Calu3 (cell line): ENCODE results near the gene COPZ1. TPM values are rescaled to one million over a fixed set of nuclear protein-coding genes. Genes with fewer than 3 reads are reported as not detected.
"Not testable (repeated sequence)": the region's sequence is repeated elsewhere in the genome, so short reads cannot be mapped to it uniquely, and the experiment has no call there.

Source experiments
- BruUV-seq: library from RNA; stranded (reverse); fragments of 400-500 nt; replicated peaks from 2 replicates; lab custom pipeline; 2021; lab: Mats Ljungman, UMichigan
- CTCF ChIA-PET: fragments of 300-600 bp; sonication (Branson Sonifier 250); formaldehyde crosslinking; loops from one replicate; lab custom pipeline; 2022; ENCODE audit warnings: antibody characterized with exemption; lab: Charles Lee
- DNase-seq: peaks from one replicate; pipeline ENCODE4 v3.0.0; 2022
- H3K27ac Mint-ChIP-seq: one replicate; pipeline ENCODE4 v1.8.0; 2022; ENCODE audit warnings: mixed read lengths; ENCODE audit not compliant: unreplicated experiment
- H3K27me3 Mint-ChIP-seq: one replicate; pipeline ENCODE4 v1.8.0; 2022; ENCODE audit warnings: mixed read lengths; ENCODE audit not compliant: unreplicated experiment
- H3K36me3 Mint-ChIP-seq: one replicate; pipeline ENCODE4 v1.8.0; 2022; ENCODE audit warnings: mild to moderate bottlenecking, moderate library complexity, mixed read lengths; ENCODE audit not compliant: insufficient read depth, unreplicated experiment
- H3K4me1 Mint-ChIP-seq: one replicate; pipeline ENCODE4 v1.8.0; 2022; ENCODE audit warnings: mild to moderate bottlenecking, low read depth, mixed read lengths; ENCODE audit not compliant: unreplicated experiment
- H3K4me3 Mint-ChIP-seq: one replicate; pipeline ENCODE4 v1.8.0; 2022; ENCODE audit warnings: mild to moderate bottlenecking, low read depth, moderate library complexity, mixed read lengths; ENCODE audit not compliant: unreplicated experiment
- H3K9me3 Mint-ChIP-seq: one replicate; pipeline ENCODE4 v1.8.0; 2022; ENCODE audit warnings: low read depth, mixed read lengths; ENCODE audit not compliant: unreplicated experiment
- intact Hi-C: fragments of 100-400 bp; cut with micrococcal nuclease; formaldehyde crosslinking; loops from one replicate; pipeline ENCODE4 v1.10.0; 2022; ENCODE audit not compliant: unreplicated experiment
- total RNA-seq: library from RNA; stranded (reverse); gene quantifications from 2 replicates; pipeline ENCODE4 v1.2.3, GENCODE V29; 2022
- TF ChIP-seq, protein P1 (sequence below): fragments of 200-600 bp; IDR thresholded peaks from one replicate; pipeline ENCODE4 v1.8.0; 2022; ENCODE audit warnings: antibody characterized with exemption; ENCODE audit not compliant: unreplicated experiment

Gene COPZ1
- total RNA-seq, 1 experiment from 2014 or later = 173 TPM

- H3K27me3 Mint-ChIP-seq = no peaks in the 10 kb centered on the region
- peaks cover 17% of the 10 kb centered on the region for H3K36me3 Mint-ChIP-seq
- CTCF ChIA-PET = interaction anchor here (2.3 kb wide), 1 partner anchor 15 kb away, joined by 6 read pairs; no protein-coding TSS in a partner anchor
- H3K27ac Mint-ChIP-seq = no peak overlapping the region
- no peak overlapping the region for H3K4me3 Mint-ChIP-seq
- intact Hi-C loops = no loop called here
- DNase-seq = no peak
- H3K4me1 Mint-ChIP-seq = peaks cover 8% of the 10 kb centered on the region
- H3K9me3 Mint-ChIP-seq = no peaks in the 10 kb centered on the region
- no TSS peak for BruUV-seq
- TF ChIP-seq, protein P1, sequence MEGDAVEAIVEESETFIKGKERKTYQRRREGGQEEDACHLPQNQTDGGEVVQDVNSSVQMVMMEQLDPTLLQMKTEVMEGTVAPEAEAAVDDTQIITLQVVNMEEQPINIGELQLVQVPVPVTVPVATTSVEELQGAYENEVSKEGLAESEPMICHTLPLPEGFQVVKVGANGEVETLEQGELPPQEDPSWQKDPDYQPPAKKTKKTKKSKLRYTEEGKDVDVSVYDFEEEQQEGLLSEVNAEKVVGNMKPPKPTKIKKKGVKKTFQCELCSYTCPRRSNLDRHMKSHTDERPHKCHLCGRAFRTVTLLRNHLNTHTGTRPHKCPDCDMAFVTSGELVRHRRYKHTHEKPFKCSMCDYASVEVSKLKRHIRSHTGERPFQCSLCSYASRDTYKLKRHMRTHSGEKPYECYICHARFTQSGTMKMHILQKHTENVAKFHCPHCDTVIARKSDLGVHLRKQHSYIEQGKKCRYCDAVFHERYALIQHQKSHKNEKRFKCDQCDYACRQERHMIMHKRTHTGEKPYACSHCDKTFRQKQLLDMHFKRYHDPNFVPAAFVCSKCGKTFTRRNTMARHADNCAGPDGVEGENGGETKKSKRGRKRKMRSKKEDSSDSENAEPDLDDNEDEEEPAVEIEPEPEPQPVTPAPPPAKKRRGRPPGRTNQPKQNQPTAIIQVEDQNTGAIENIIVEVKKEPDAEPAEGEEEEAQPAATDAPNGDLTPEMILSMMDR = no peak
These were observed 3.6 kb upstream of the COPZ1 start for GRCh38 chr12:54321363-54321762.

DNA sequence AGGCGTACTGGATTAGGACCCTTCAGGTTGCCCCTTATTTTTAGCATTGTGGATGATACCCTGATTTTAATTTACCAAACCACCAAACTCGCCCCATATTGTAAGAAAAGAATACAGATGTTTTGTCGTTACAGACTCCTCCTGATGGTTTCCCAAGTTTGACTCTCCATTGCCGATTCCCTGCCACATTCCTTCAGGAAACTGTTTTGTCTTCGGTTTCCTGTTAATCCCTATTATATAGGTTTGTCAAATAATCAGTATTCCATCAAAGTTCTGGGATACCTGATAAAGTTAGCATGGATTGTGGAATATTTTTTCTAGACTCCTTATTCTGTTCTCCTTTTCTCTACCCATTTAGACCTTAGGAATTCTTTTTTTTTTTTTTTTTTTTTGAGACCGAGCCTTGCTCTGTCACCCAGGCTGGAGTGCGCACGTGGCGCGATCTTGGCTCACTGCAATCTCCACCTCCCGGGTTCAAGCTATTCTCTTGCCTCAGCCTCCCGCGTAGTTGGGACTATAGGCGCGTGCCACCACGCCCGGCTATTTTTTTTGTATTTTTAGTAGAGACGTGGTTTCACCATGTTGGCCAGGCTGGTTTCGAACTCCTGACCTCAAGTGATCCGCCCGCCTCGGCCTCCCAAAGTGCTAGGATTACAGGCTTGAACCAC is 645 bp downstream of the COPZ1 start:
- peak overlapping the region; percentile 97 for H3K27ac Mint-ChIP-seq
- peaks cover 42% of the 10 kb centered on the region for H3K4me1 Mint-ChIP-seq
- CTCF ChIA-PET = interaction anchor here (0.6 to 2.1 kb wide), 31 partner anchors 8 to 1745 kb away, joined by 3 to 37 read pairs (median 5); partner anchors contain the start of genes CBX5, HNRNPA1 and NFE2
- intact Hi-C loops = loop anchor here (2.0 to 5.0 kb wide), 3 partner anchors 33 to 67 kb away; partner anchors contain the start of genes CBX5 and HNRNPA1
- TSS peak; percentile 77 for BruUV-seq
- not testable (repeated sequence) for H3K27me3 Mint-ChIP-seq, H3K9me3 Mint-ChIP-seq, DNase-seq
- H3K4me3 Mint-ChIP-seq = peak overlapping the region; percentile 97
- peaks cover 31% of the 10 kb centered on the region for H3K36me3 Mint-ChIP-seq

- CTCF ChIA-PET = interaction anchor here (0.6 to 1.0 kb wide), 4 partner anchors 28 to 90 kb away, joined by 3 to 6 read pairs (median 4); partner anchors contain the start of gene NFE2
These were observed 3.8 kb downstream of the COPZ1 start for GRCh38 chr12:54328595-54329337.

GRCh38 chr12:54329759-54330158 is 4.8 kb downstream of the COPZ1 start:
- CTCF ChIA-PET = interaction anchor here (0.8 kb wide), 1 partner anchor 30 kb away, joined by 3 read pairs; no protein-coding TSS in a partner anchor
- peaks cover 40% of the 10 kb centered on the region for H3K36me3 Mint-ChIP-seq

More at GRCh38 chr12:54328595-54329337, 3.8 kb downstream of the COPZ1 start:
- intact Hi-C loops = loop anchor here (5.0 kb wide), 1 partner anchor 46 kb away; the partner anchor contains the start of genes CBX5 and HNRNPA1
- Mint-ChIP-seq H3K4me3 (peak overlapping the region; percentile 13), H3K27ac (peak overlapping the region; percentile 56), H3K4me1 (peaks cover 46% of the 10 kb centered on the region), H3K27me3 (no peaks in the 10 kb centered on the region), H3K36me3 (peaks cover 37% of the 10 kb centered on the region), H3K9me3 (no peaks in the 10 kb centered on the region)
- BruUV-seq = no TSS peak
- DNase-seq = no peak
- TF ChIP-seq, protein P1 = no peak

More at GRCh38 chr12:54329759-54330158, 4.8 kb downstream of the COPZ1 start:
- BruUV-seq = no TSS peak
- TF ChIP-seq, protein P1 = no peak
- Mint-ChIP-seq H3K27me3 (no peaks in the 10 kb centered on the region), H3K27ac (peak overlapping the region; percentile 56), H3K9me3 (no peaks in the 10 kb centered on the region), H3K4me1 (peaks cover 38% of the 10 kb centered on the region), H3K4me3 (no peak overlapping the region)
- intact Hi-C loops = loop anchor here (5.0 kb wide), 1 partner anchor 47 kb away; the partner anchor contains the start of genes CBX5 and HNRNPA1
- DNase-seq = no peak
